GM12864 (cell line): ENCODE measurements around the gene TOR2A.

Experiments used
- DNase-seq: peaks from one replicate; pipeline ENCODE4 v3.0.0-alpha.2; 2011; ENCODE audit warnings: low read depth
- H3K4me3 ChIP-seq: 2 replicates; pipeline ENCODE4 v1.5.1; 2011; ENCODE audit warnings: mild to moderate bottlenecking, low read depth, low read length, control low read depth
- CTCF ChIP-seq: IDR thresholded peaks from 2 replicates; pipeline ENCODE4 v1.5.1; 2011; ENCODE audit warnings: low read depth, mild to moderate bottlenecking, moderate library complexity, low read length, control low read depth, inconsistent platforms; ENCODE audit errors: missing control alignments

The TOR2A gene

GRCh38 chr9:127778280-127779135 lies 43.4 kb upstream of the TOR2A start, which contains the start of gene SH2D3C:
TSS of gene SH2D3C (minus strand) at chr9:127778666. CDS start at chr9:127778627, 39 bp downstream.
- TF ChIP-seq CTCF = no peak
- no peak for DNase-seq
- peak within 1 kb of the TSS; percentile 72 for H3K4me3 ChIP-seq

- no peak for TF ChIP-seq CTCF
- H3K4me3 ChIP-seq = peak overlapping the region; percentile 72
- no peak for DNase-seq
Observed at GRCh38 chr9:127777368-127777980, 42.4 kb upstream of the TOR2A start.

- no peak for DNase-seq
- TF ChIP-seq CTCF = no peak
- H3K4me3 ChIP-seq = peak overlapping the region; percentile 72
Observed at GRCh38 chr9:127776924-127777289, 41.8 kb upstream of the TOR2A start.

- DNase-seq = peak; percentile 78
- H3K4me3 ChIP-seq = peak overlapping the region; percentile 72
- no peak for TF ChIP-seq CTCF
Observed at GRCh38 chr9:127776195-127776923, 41.3 kb upstream of the TOR2A start.

- no peak for TF ChIP-seq CTCF
- H3K4me3 ChIP-seq = no peak overlapping the region
- DNase-seq = no peak
Observed at GRCh38 chr9:127773981-127774380, 38.9 kb upstream of the TOR2A start.

GRCh38 chr9:127773272-127773671 lies 38.2 kb upstream of the TOR2A start:
- no peak for DNase-seq
- TF ChIP-seq CTCF = no peak
- no peak overlapping the region for H3K4me3 ChIP-seq
